Right cardiac atrium (tissue), 5 donors: ENCODE measurements around the gene PLCB3. TPM values are rescaled to one million over a fixed set of nuclear protein-coding genes. Genes with fewer than 3 reads are reported as not detected.
A peak's percentile ranks its signal among the peaks of the same experiment; 100 is the strongest.

Experiments used
- ATAC-seq, 2 donors: fragments of 200-7000 bp; cut with Tn5 transposase; one replicate each; pipeline versions ENCODE4 v1.8.0 to v1.9.1; 2020; ENCODE audit warnings: moderate library complexity in 2 of 2, mild to moderate bottlenecking in 1 of 2
- DNase-seq, 3 donors: peaks; one replicate each; pipeline ENCODE4 v3.0.0-alpha.2; 2020
- H3K27ac ChIP-seq: one replicate; pipeline ENCODE4 v1.5.1; 2013; ENCODE audit warnings: mild to moderate bottlenecking, low read length, control low read depth, moderate library complexity
- H3K27me3 ChIP-seq: one replicate; pipeline ENCODE4 v1.6.1; 2013; ENCODE audit not compliant: control insufficient read depth, insufficient read depth
- H3K4me1 ChIP-seq: one replicate; pipeline ENCODE4 v1.6.1; 2013; ENCODE audit warnings: low read length; ENCODE audit not compliant: control insufficient read depth, insufficient read depth
- H3K4me3 ChIP-seq: one replicate; pipeline ENCODE4 v1.5.1; 2013; ENCODE audit warnings: low read length, control low read depth
- H3K9me3 ChIP-seq: one replicate; pipeline ENCODE4 v1.6.1; 2013; ENCODE audit warnings: low read length; ENCODE audit not compliant: control insufficient read depth
- WGBS: extraction: QIAGEN DNeasy Blood & Tissue Kit; methylation state at CpG from one replicate; pipeline ENCODE4 v1.1.7; 2013; 5-methylcytosine and 5-hydroxymethylcytosine counted together
- intact Hi-C, 4 donors: fragments of 100-400 bp; cut with DNase I; formaldehyde crosslinking; loops; one replicate each; pipeline versions ENCODE4 v1.11.0 to v1.14.0; 2022 to 2023
- polyA plus RNA-seq: library from polyadenylated mRNA; stranded (reverse); fragments of 200-250 nt; gene quantifications from one replicate; pipeline ENCODE4 v1.2.3, GENCODE V29; 2013
- total RNA-seq, 4 donors: library from RNA; stranded (reverse); fragmentation: NEBNext Ultra II Directional; extraction: Animal tissue kit (Norgen Biotek cat#: 25700); gene quantifications; one replicate each; pipeline ENCODE4 v1.2.1, GENCODE V29; 2021
- donor health status: healthy with polysubstance abuse.
- donor health status: DM: no; HTN: yes; CAD: no.
- donor health status: DM: no; HTN: no; CAD: no.
- donor health status: DM: no; HTN: yes; CAD: no; lungs with severe emphysema.
- donor health status: DM: yes; HTN: yes; CAD: no.

PLCB3 gene
- total and polyA plus RNA-seq, 5 donors, result 7.9 to 14.2 (median 13.6) TPM

DNA sequence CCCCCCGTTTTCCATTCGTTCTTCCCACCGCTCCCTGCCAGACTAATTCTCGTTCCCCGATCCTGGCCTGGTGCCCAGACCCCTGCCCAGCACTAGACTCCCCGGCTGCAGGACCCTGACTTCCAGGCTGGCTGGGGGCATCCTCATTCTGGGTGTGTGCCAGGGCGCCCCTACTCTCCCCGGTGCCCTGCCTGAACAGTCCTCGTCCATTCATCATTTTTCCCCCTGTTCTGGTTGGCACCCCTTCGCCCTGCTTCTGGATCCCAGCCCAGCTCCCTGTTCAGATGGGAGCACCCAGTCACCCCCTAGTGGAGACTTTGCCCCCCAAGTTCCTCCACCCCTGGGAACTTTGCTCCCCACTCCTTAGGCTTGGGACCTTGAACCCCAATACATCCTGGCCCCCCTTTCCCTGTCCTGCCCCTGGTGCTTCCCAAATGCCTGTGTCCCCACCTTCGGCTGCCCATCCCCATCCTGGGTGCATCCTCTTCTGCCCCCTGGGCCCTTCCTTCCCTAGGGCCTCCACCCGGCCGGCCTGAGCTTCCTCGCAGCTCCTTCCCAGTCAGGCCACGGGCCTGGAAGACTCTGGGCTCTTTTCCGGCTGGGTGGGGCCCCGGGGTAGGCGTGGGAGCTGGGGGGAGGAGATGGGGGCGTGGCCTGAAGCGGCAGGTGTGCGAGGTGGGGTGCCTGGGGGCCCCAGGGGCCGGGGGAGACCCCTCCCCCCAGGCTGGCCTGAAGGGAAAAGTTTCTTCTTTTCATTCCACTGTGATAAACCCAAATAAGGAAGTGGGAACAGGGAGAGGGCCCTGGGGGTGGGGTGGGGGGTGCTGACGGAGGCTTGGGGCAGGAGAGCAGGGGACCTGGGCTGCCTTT lies 908 bp downstream of the PLCB3 start:
- no peaks in the 10 kb centered on the region for H3K27me3 ChIP-seq
- no peaks in the 10 kb centered on the region for H3K9me3 ChIP-seq
- intact Hi-C loops, result no loop called here
- DNase-seq (peak; percentile 76 to 87 (median 85)), ATAC-seq (peak; percentile 17 to 48)
- H3K27ac ChIP-seq, result peak overlapping the region; percentile 27
- 9% methylated on average over 23 of the region's 23 CpGs for WGBS
- no peaks in the 10 kb centered on the region for H3K4me1 ChIP-seq
- H3K4me3 ChIP-seq, result peak overlapping the region; percentile 83

- ATAC-seq, result no peak
- Histone ChIP-seq H3K4me3 (no peak overlapping the region), H3K4me1 (no peaks in the 10 kb centered on the region), H3K9me3 (no peaks in the 10 kb centered on the region), H3K27ac (no peak overlapping the region), H3K27me3 (no peaks in the 10 kb centered on the region)
- WGBS, result 77% methylated on average over 8 of the region's 8 CpGs
- intact Hi-C loops, result no loop called here
- DNase-seq, result no peak
Measured at GRCh38 chr11:64253043-64253442, 1.7 kb downstream of the PLCB3 start.

DNA sequence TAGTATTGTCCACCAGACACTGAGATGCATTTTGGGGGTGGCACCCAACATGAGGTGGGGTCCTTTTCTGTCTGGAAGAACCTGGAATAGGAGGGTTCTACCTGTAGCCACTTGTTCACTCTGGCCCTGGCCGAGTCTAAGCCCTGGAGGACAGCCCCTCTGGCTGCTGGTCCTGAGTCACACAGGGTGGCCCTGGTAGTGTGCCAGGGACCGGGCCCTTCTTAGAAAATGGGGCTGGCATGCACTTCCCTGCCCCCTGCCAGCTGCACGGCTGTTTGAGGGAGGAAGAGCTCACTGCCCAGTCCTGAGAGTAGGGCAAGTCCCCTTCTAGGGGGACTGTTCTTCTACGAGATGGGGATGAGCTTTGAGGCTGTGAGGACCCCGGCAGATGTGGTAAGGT lies 2.2 kb downstream of the PLCB3 start:
- H3K9me3 ChIP-seq, result no peaks in the 10 kb centered on the region
- no peaks in the 10 kb centered on the region for H3K4me1 ChIP-seq
- no peak overlapping the region for H3K27ac ChIP-seq
- H3K4me3 ChIP-seq, result no peak overlapping the region
- DNase-seq, result peak in 2 of 3 donors; percentile 43 to 66
- WGBS, result 41% methylated on average over 5 of the region's 5 CpGs
- intact Hi-C loops, result no loop called here
- ATAC-seq, result no peak
- H3K27me3 ChIP-seq, result no peaks in the 10 kb centered on the region

GRCh38 chr11:64254326-64254725 lies 3.0 kb downstream of the PLCB3 start:
- no peaks in the 10 kb centered on the region for H3K27me3 ChIP-seq
- no peak for ATAC-seq
- intact Hi-C loops, result no loop called here

GRCh38 chr11:64255135-64256128 lies 4.1 kb downstream of the PLCB3 start:
- WGBS, result 88% methylated on average over 35 of the region's 35 CpGs
- H3K27ac ChIP-seq, result no peak overlapping the region
- DNase-seq (peak in 1 of 3 donors; percentile 24), ATAC-seq (no peak)
- H3K27me3 ChIP-seq, result no peaks in the 10 kb centered on the region
- intact Hi-C loops, result no loop called here
- no peaks in the 10 kb centered on the region for H3K9me3 ChIP-seq
- no peak overlapping the region for H3K4me3 ChIP-seq
- H3K4me1 ChIP-seq, result no peaks in the 10 kb centered on the region

More at GRCh38 chr11:64254326-64254725, 3.0 kb downstream of the PLCB3 start:
- Histone ChIP-seq H3K9me3 (no peaks in the 10 kb centered on the region), H3K27ac (no peak overlapping the region), H3K4me3 (no peak overlapping the region), H3K4me1 (no peaks in the 10 kb centered on the region)
- no peak for DNase-seq
- WGBS, result 90% methylated on average over 7 of the region's 7 CpGs

DNA sequence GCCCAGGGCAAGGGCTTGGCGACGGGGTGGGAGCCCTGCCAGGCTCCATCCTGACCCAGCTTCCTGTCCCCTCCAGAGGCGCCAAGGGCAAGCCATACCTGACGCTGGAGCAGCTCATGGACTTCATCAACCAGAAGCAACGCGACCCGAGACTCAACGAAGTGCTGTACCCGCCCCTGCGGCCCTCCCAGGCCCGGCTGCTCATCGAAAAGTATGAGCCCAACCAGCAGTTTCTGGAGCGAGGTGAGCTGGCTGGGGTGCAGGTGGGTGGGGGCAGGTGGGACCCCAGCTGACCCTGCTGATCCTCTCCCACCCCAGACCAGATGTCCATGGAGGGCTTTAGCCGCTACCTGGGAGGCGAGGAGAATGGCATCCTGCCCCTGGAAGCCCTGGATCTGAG lies 5.0 kb downstream of the PLCB3 start:
- WGBS, result 83% methylated on average over 15 of the region's 15 CpGs
- Histone ChIP-seq H3K27me3 (no peaks in the 10 kb centered on the region), H3K27ac (no peak overlapping the region), H3K9me3 (no peaks in the 10 kb centered on the region), H3K4me3 (no peak overlapping the region), H3K4me1 (no peaks in the 10 kb centered on the region)
- intact Hi-C loops, result no loop called here
- DNase-seq (peak in 1 of 3 donors; percentile 47), ATAC-seq (no peak)

DNA sequence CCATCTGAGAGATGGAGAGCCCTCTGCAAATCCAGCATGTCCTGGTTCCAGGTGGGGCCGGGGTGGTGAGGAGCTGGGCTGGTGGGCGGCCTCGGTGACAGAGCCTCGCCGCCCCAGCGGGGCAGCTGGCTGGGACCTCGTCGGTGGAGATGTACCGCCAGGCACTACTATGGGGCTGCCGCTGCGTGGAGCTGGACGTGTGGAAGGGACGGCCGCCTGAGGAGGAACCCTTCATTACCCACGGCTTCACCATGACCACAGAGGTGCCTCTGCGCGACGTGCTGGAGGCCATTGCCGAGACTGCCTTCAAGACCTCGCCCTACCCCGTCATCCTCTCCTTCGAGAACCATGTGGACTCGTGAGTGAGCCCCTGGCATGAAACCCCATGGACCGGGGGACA lies 7.0 kb downstream of the PLCB3 start:
- H3K4me3 ChIP-seq, result no peak overlapping the region
- H3K27ac ChIP-seq, result no peak overlapping the region
- intact Hi-C loops, result no loop called here
- no peaks in the 10 kb centered on the region for H3K27me3 ChIP-seq
- no peaks in the 10 kb centered on the region for H3K9me3 ChIP-seq
- ATAC-seq (no peak), DNase-seq (no peak)
- WGBS, result 90% methylated on average over 24 of the region's 24 CpGs
- H3K4me1 ChIP-seq, result no peaks in the 10 kb centered on the region

DNA sequence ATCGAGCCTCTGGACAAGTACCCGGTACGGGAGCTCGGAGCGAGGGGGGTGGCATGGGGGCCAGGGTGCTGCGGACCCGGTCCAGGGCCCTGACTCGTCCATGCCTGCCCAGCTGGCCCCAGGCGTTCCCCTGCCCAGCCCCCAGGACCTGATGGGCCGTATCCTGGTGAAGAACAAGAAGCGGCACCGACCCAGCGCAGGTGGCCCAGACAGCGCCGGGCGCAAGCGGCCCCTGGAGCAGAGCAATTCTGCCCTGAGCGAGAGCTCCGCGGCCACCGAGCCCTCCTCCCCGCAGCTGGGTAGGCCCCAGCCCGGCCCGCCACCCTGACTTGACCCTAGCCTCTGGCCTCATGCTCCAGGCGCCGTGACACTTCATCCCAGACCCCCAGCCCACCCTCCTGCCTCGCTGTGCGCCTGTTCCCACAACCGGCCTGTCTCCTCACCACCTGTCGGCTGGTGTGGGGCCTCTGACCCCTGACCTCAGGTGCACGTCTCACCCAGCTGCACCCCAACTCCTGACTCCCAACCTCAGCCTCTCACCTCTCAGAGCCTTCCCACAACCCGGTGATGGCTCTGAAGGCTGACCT lies 7.7 kb downstream of the PLCB3 start:
- ATAC-seq (no peak), DNase-seq (peak in 1 of 3 donors; percentile 63)
- Histone ChIP-seq H3K27me3 (no peaks in the 10 kb centered on the region), H3K4me3 (no peak overlapping the region), H3K9me3 (no peaks in the 10 kb centered on the region), H3K27ac (no peak overlapping the region), H3K4me1 (no peaks in the 10 kb centered on the region)
- intact Hi-C loops, result no loop called here
- 93% methylated on average over 32 of the region's 32 CpGs for WGBS

- Histone ChIP-seq H3K27ac (no peak overlapping the region), H3K4me3 (no peak overlapping the region), H3K4me1 (no peaks in the 10 kb centered on the region), H3K9me3 (no peaks in the 10 kb centered on the region), H3K27me3 (no peaks in the 10 kb centered on the region)
- intact Hi-C loops, result no loop called here
- ATAC-seq (no peak), DNase-seq (no peak)
- WGBS, result 86% methylated on average over 4 of the region's 4 CpGs
Measured at GRCh38 chr11:64259533-64260067, 8.3 kb downstream of the PLCB3 start.

DNA sequence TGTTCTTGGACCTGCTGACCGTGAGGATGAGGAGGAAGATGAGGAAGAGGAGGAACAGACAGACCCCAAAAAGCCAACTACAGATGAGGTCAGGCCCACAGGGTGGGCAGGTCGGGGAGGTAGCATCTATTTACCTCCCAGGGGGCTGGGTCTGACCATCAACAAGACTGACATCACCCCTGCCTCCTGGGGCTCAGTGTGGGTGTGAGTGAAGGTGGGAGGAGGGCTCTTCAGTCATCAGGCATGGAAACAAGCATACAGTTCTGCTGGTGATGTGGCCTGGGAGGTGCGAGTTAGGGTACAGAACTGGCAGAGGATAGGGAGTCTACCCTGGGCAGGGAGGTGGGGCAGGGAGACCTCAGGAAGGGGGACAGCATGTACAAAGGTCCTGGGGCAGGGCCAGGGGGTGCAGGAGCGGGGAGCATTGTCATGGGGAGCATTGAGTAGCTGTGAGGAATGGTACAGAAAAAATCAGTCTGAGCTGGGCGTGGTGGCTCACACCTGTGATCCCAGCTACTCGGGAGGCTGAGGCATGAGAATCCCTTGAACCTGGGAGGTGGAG lies 8.9 kb downstream of the PLCB3 start:
- no peaks in the 10 kb centered on the region for H3K9me3 ChIP-seq
- DNase-seq, result no peak
- H3K27ac ChIP-seq, result no peak overlapping the region
- WGBS, result 98% methylated on average over 6 of the region's 6 CpGs
- no peak for ATAC-seq
- H3K4me3 ChIP-seq, result no peak overlapping the region
- intact Hi-C loops, result no loop called here
- no peaks in the 10 kb centered on the region for H3K27me3 ChIP-seq
- H3K4me1 ChIP-seq, result no peaks in the 10 kb centered on the region
